GM12878 (cell line): Measurements from ENCODE around the gene SRD5A2. TPM values are rescaled to one million over a fixed set of nuclear protein-coding genes. Genes with fewer than 3 reads are reported as not detected.

Source experiments
- ATAC-seq: fragments of 200-7000 bp; cut with Tn5 transposase; 3 replicates; pipeline ENCODE4 v1.9.1; 2020; ENCODE audit warnings: mild to moderate bottlenecking, moderate library complexity
- BruUV-seq: library from RNA; stranded (reverse); fragments of 400-500 nt; replicated peaks from 2 replicates; lab custom pipeline; 2021; lab: Mats Ljungman, UMichigan
- CTCF ChIA-PET: fragments of 300-600 bp; sonication (Branson Sonifier 250); formaldehyde crosslinking; extraction: SDS; loops from one replicate; lab custom pipeline; 2021; ENCODE audit warnings: inconsistent platforms; lab: Yijun Ruan, JAX
- POLR2A ChIA-PET: fragments of 350-600 bp; formaldehyde crosslinking; extraction: SDS; loops from one replicate; lab custom pipeline; 2021; ENCODE audit warnings: inconsistent platforms; lab: Charles Lee
- RAD21 ChIA-PET: fragments of 300-600 bp; sonication (Branson Sonifier 250); formaldehyde crosslinking; loops from one replicate; lab custom pipeline; 2023; ENCODE audit warnings: antibody characterized with exemption; ENCODE audit not compliant: unreplicated experiment; lab: Charles Lee
- SMC1A ChIA-PET: fragments of 300-600 bp; sonication (Branson Sonifier 250); formaldehyde crosslinking; loops from one replicate; lab custom pipeline; 2023; ENCODE audit not compliant: unreplicated experiment, uncharacterized antibody; lab: Charles Lee
- DNase-seq: peaks from one replicate; pipeline ENCODE4 v3.0.0-alpha.2; 2011; ENCODE audit warnings: low read depth, low spot score
- FAIRE-seq: peaks from 3 replicates; lab custom pipeline; 2011; peaks lifted over from hg19 to GRCh38; lab: Jason Lieb, UNC
- H2AFZ ChIP-seq: 2 replicates; pipeline ENCODE4 v1.6.0; 2011; ENCODE audit warnings: low read depth, low read length, control low read depth; ENCODE audit not compliant: control insufficient read depth
- H3K27ac ChIP-seq: 2 replicates; pipeline ENCODE4 v1.5.1; 2011; ENCODE audit warnings: control low read depth; ENCODE audit not compliant: control insufficient read depth, insufficient read depth
- H3K27me3 ChIP-seq, 2 experiments: replicated peaks in 1 of 2; 2 replicates each; pipeline versions ENCODE4 v1.6.0 to v1.6.1; 2011; ENCODE audit warnings: low read length in 1 of 2; ENCODE audit not compliant: control insufficient read depth in 2 of 2, insufficient read depth in 2 of 2
- H3K36me3 ChIP-seq, 2 experiments: 2 replicates each; pipeline ENCODE4 v1.5.1; 2011; ENCODE audit warnings: low read length in 1 of 2; ENCODE audit not compliant: control insufficient read depth in 2 of 2, insufficient read depth in 2 of 2
- H3K4me1 ChIP-seq: 2 replicates; pipeline ENCODE4 v1.6.1; 2011; ENCODE audit warnings: mild to moderate bottlenecking, low read length, moderate library complexity, mixed read lengths; ENCODE audit not compliant: control insufficient read depth, insufficient read depth
- H3K4me2 ChIP-seq: 2 replicates; pipeline ENCODE4 v1.6.0; 2011; ENCODE audit warnings: control low read depth; ENCODE audit not compliant: control insufficient read depth, insufficient read depth
- H3K4me3 ChIP-seq: fragments of 200-600 bp; sonication (generic); 2 replicates; pipeline ENCODE4 v1.5.1; 2016
- H3K79me2 ChIP-seq: 2 replicates; pipeline ENCODE4 v1.6.0; 2011; ENCODE audit warnings: low read length; ENCODE audit not compliant: control insufficient read depth, insufficient read depth
- H3K9ac ChIP-seq: 2 replicates; pipeline ENCODE4 v1.8.0; 2011; ENCODE audit warnings: low read length, control low read depth, mixed read lengths; ENCODE audit not compliant: control insufficient read depth, insufficient read depth
- H3K9me3 ChIP-seq: replicated peaks from 3 replicates; pipeline ENCODE4 v1.5.1; 2011; ENCODE audit warnings: mild to moderate bottlenecking, low read length; ENCODE audit not compliant: control insufficient read depth, insufficient read depth
- H4K20me1 ChIP-seq: 2 replicates; pipeline ENCODE4 v1.6.0; 2011; ENCODE audit not compliant: control insufficient read depth, insufficient read depth
- BCL11A ChIP-seq: IDR thresholded peaks from 2 replicates; pipeline ENCODE4 v1.6.1; 2011; ENCODE audit warnings: low read depth, low read length
- BMI1 ChIP-seq: fragments of 450-650 bp; IDR thresholded peaks from 2 replicates; pipeline ENCODE4 v1.6.1; 2016; ENCODE audit warnings: mild to moderate bottlenecking, moderate library complexity, borderline replicate concordance
- CHD4 ChIP-seq: fragments of 200-600 bp; sonication (generic); IDR thresholded peaks from 2 replicates; pipeline ENCODE4 v1.6.1; 2016; ENCODE audit warnings: mild to moderate bottlenecking
- EGR1 ChIP-seq, 2 experiments: IDR thresholded peaks; 1 replicate in 1 of 2; 2 replicates in 1 of 2; pipeline ENCODE4 v1.6.1; 2011 to 2012; ENCODE audit warnings: low read depth in 2 of 2, low read length in 2 of 2, borderline replicate concordance in 1 of 2, mild to moderate bottlenecking in 1 of 2, moderate library complexity in 1 of 2
- FOXM1 ChIP-seq: IDR thresholded peaks from 2 replicates; pipeline ENCODE4 v1.6.1; 2012; ENCODE audit warnings: low read depth, mild to moderate bottlenecking, inconsistent platforms, low read length, moderate library complexity
- GABPA ChIP-seq: IDR thresholded peaks from 2 replicates; pipeline ENCODE4 v1.6.1; 2014; ENCODE audit warnings: antibody characterized with exemption, low read depth, mild to moderate bottlenecking, inconsistent platforms
- IRF3 ChIP-seq: fragments of 450-650 bp; IDR thresholded peaks from 2 replicates; pipeline ENCODE4 v1.6.1; 2014; ENCODE audit warnings: mild to moderate bottlenecking
- IRF4 ChIP-seq: IDR thresholded peaks from 2 replicates; pipeline ENCODE4 v1.6.1; 2011; ENCODE audit warnings: low read depth, low read length
- MYB ChIP-seq: fragments of 150-350 bp; IDR thresholded peaks from 2 replicates; pipeline ENCODE4 v1.6.1; 2014; ENCODE audit warnings: mild to moderate bottlenecking, low read depth, low read length, borderline replicate concordance
- NKRF ChIP-seq: fragments of 450-650 bp; conservative IDR thresholded peaks from 2 replicates; pipeline ENCODE4 v1.6.1; 2017; ENCODE audit warnings: mild to moderate bottlenecking, moderate library complexity
- NR2C1 ChIP-seq: fragments of 450-650 bp; IDR thresholded peaks from 2 replicates; pipeline ENCODE4 v1.6.1; 2017; ENCODE audit warnings: antibody characterized with exemption, mild to moderate bottlenecking, moderate library complexity
- POLR2AphosphoS5 ChIP-seq: IDR thresholded peaks from 2 replicates; pipeline ENCODE4 v1.6.1; 2011; ENCODE audit warnings: mild to moderate bottlenecking, low read length, inconsistent platforms
- RELB ChIP-seq: fragments of 450-650 bp; IDR thresholded peaks from 2 replicates; pipeline ENCODE4 v1.6.1; 2017; ENCODE audit warnings: low read depth, mild to moderate bottlenecking, moderate library complexity
- SMC3 ChIP-seq: IDR thresholded peaks from 2 replicates; pipeline ENCODE4 v1.6.1; 2011; ENCODE audit warnings: low read length, improper control_type of control experiment, borderline replicate concordance
- SREBF1 ChIP-seq: IDR thresholded peaks from 2 replicates; pipeline ENCODE4 v1.6.1; 2012; ENCODE audit warnings: mild to moderate bottlenecking, low read length
- USF2 ChIP-seq: IDR thresholded peaks from 2 replicates; pipeline ENCODE4 v1.6.1; 2011; ENCODE audit warnings: low read depth, low read length, improper control_type of control experiment, borderline replicate concordance
- ZBED1 ChIP-seq: IDR thresholded peaks from 2 replicates; pipeline ENCODE4 v1.6.1; 2016; ENCODE audit warnings: borderline replicate concordance
- ZNF274 ChIP-seq: IDR thresholded peaks from one replicate; pipeline ENCODE4 v1.8.0; 2011; ENCODE audit not compliant: insufficient read length, insufficient read depth
- WGBS: methylation state at CpG from one replicate; pipeline ENCODE4 v1.1.6; 2016; ENCODE audit warnings: low lambda C conversion rate; ENCODE audit not compliant: insufficient replicate concordance, insufficient coverage; ENCODE audit errors: missing lambda C conversion rate; 5-methylcytosine and 5-hydroxymethylcytosine counted together
- in situ Hi-C: fragments of 300-500 bp; cut with MboI; formaldehyde crosslinking; loops from 9 replicates; pipeline ENCODE4 v1.14.3; 2018; ENCODE audit warnings: mixed read lengths
- intact Hi-C: fragments of 100-400 bp; cut with micrococcal nuclease; formaldehyde crosslinking; loops from one replicate; pipeline ENCODE4 v1.14.2; 2022; ENCODE audit not compliant: unreplicated experiment
- polyA plus RNA-seq, 11 experiments: library from polyadenylated mRNA; depleted of rRNA in 4 of 11; unstranded in 6 of 11; stranded (reverse) in 5 of 11; fragments of >200 nt; fragmentation: Nextera tagmentation in 4 of 11; fragmentation: Illumina TruSeq in 1 of 11; extraction: Ambion mirVana in 4 of 11; extraction: Trizol in 1 of 11; gene quantifications; 1 replicate in 1 of 11; 2 replicates in 10 of 11; pipeline versions ENCODE4 v1.2.1 to v1.2.3, GENCODE V29; 2011 to 2016; ENCODE audit warnings: inconsistent platforms in 2 of 11, missing spikeins in 2 of 11, low read depth in 1 of 11
- total RNA-seq, 4 experiments: library from RNA; depleted of rRNA in 3 of 4; stranded (reverse); fragments of >200 nt in 3 of 4; fragmentation: Illumina TruSeq in 1 of 4; extraction: Trizol in 1 of 4; gene quantifications; 2 replicates each; pipeline versions ENCODE4 v1.2.1 to v1.2.3, GENCODE V29; 2013 to 2021
- TF ChIP-seq, protein P1 (sequence below): fragments of 450-650 bp; IDR thresholded peaks from 2 replicates; pipeline ENCODE4 v1.6.1; 2016; ENCODE audit warnings: mild to moderate bottlenecking

The SRD5A2 gene
- total and polyA plus RNA-seq, 10 of the 15 experiments (the other 5 are each of a cell fraction or from before 2014, with no cell fraction given), result 0.01 TPM; not detected in 7

DNA sequence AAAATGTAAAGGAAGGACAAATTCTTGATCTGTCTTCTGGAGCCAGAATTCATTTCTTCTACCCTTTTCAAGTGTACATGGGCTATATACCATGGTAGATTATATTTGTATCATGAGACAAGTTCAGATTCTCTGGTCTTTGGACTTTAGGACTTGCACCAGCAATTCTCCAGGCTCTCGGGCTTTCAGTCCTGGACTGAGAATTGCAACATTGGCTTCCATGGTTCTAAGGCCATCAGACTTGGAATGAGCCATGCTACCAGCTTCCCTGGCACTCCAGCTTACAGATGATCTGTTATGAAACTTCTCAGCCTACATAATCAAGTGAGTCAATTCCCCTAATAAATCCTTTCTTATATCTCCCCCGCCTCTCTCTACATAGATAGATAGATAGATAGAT, 33.3 kb downstream of the SRD5A2 start:
- no peaks in the 10 kb centered on the region for H4K20me1 ChIP-seq
- H3K4me3 ChIP-seq, result no peak overlapping the region
- no peak for TF ChIP-seq MYB
- TF ChIP-seq IRF3, result no peak
- TF ChIP-seq RELB, result no peak
- no peak for TF ChIP-seq ZNF274
- TF ChIP-seq SREBF1, result no peak
- no peak for TF ChIP-seq POLR2AphosphoS5
- no peak for TF ChIP-seq BCL11A
- TF ChIP-seq NR2C1, result no peak
- no peak for TF ChIP-seq FOXM1
- no peak for TF ChIP-seq USF2
- TF ChIP-seq, protein P1, sequence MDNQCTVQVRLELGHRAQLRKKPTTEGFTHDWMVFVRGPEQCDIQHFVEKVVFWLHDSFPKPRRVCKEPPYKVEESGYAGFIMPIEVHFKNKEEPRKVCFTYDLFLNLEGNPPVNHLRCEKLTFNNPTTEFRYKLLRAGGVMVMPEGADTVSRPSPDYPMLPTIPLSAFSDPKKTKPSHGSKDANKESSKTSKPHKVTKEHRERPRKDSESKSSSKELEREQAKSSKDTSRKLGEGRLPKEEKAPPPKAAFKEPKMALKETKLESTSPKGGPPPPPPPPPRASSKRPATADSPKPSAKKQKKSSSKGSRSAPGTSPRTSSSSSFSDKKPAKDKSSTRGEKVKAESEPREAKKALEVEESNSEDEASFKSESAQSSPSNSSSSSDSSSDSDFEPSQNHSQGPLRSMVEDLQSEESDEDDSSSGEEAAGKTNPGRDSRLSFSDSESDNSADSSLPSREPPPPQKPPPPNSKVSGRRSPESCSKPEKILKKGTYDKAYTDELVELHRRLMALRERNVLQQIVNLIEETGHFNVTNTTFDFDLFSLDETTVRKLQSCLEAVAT, result no peak
- no peak for TF ChIP-seq SMC3
- no peak for TF ChIP-seq EGR1 (IDR thresholded peaks at IDR 0.05; ENCODE audit: borderline replicate concordance in 1 of 2, low read depth in 2 of 2, low read length in 2 of 2)
- TF ChIP-seq BMI1, result no peak
- TF ChIP-seq NKRF, result no peak
- TF ChIP-seq ZBED1, result no peak
- TF ChIP-seq IRF4, result no peak
- no peak for TF ChIP-seq CHD4
- TF ChIP-seq GABPA, result no peak
- SMC1A ChIA-PET, result no interaction called here
- no peaks in the 10 kb centered on the region for H3K79me2 ChIP-seq
- H3K27me3 ChIP-seq, result no peaks in the 10 kb centered on the region
- H3K9ac ChIP-seq, result no peak overlapping the region
- no peak for ATAC-seq
- in situ Hi-C loops, result no loop called here
- H3K4me2 ChIP-seq, result no peak overlapping the region
- H3K4me1 ChIP-seq, result no peaks in the 10 kb centered on the region
- CTCF ChIA-PET, result no interaction called here
- no peaks in the 10 kb centered on the region for H3K36me3 ChIP-seq
- intact Hi-C loops, result no loop called here
- WGBS, result 11% methylated on average over 2 of the region's 2 CpGs
- POLR2A ChIA-PET, result no interaction called here
- H2AFZ ChIP-seq, result no peak overlapping the region
- no peak for FAIRE-seq
- H3K27ac ChIP-seq, result no peak overlapping the region
- no peak for DNase-seq
- no peaks in the 10 kb centered on the region for H3K9me3 ChIP-seq
- RAD21 ChIA-PET, result no interaction called here
- BruUV-seq, result no TSS peak
